ENCODE data around the gene PP2D1. TPM values are rescaled to one million over a fixed set of nuclear protein-coding genes. Genes with fewer than 3 reads are reported as not detected.

The PP2D1 gene
- total RNA-seq, 1 experiment from 2014 or later = not detected

DNA sequence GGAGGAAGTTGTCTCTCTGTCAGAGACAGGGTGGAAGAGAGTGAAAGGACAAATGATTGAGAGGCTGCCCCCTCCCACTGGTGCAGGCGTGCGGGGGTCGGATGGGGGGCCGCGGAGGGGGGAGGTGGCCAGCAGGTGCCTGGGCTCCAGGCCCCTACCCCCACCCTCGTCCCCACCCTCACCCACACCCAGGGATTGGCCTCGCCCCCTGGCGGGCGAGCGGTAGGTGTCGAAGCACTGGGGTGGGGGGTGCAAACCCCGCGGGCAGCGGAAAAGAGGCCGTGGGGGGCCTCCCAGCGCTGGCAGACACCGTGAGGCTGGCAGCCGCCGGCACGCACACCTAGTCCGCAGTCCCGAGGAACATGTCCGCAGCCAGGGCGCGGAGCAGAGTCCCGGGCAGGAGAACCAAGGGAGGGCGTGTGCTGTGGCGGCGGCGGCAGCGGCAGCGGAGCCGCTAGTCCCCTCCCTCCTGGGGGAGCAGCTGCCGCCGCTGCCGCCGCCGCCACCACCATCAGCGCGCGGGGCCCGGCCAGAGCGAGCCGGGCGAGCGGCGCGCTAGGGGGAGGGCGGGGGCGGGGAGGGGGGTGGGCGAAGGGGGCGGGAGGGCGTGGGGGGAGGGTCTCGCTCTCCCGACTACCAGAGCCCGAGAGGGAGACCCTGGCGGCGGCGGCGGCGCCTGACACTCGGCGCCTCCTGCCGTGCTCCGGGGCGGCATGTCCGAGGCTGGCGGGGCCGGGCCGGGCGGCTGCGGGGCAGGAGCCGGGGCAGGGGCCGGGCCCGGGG lies 27.9 kb upstream of the PP2D1 start, which contains the start of gene KAT2B:
KAT2B (plus strand) TSS at position 682 of the 783 bp plus-strand sequence; CDS start at position 714, 32 bp downstream.
- no TSS peak for BruUV-seq (replicated peaks)
- no peak within 1 kb of the TSS for H3K27ac ChIP-seq (ENCODE audit: low read length)
- no peaks in the 10 kb centered on the region for H3F3A ChIP-seq (ENCODE audit: low read length, unreplicated experiment)
- DNase-seq (peak; percentile 74), ATAC-seq (peak; percentile 63)
- peak within 1 kb of the TSS; percentile 83 for H3K4me3 ChIP-seq (ENCODE audit: low read length)
- no peaks in the 10 kb centered on the region for H3K36me3 ChIP-seq (ENCODE audit: low read depth, low read length)
- H3K4me2 ChIP-seq (ENCODE audit: low read length) = peak within 1 kb of the TSS; percentile 99
- H3K9ac ChIP-seq (ENCODE audit: low read length) = peak within 1 kb of the TSS; percentile 23; the same call in 1 of the 2 replicates
- intact Hi-C loops (cut with micrococcal nuclease) = loop anchor here (1.0 to 5.0 kb wide), 5 partner anchors 68 to 151 kb away; partner anchors contain the start of genes RAB5A and SGO1
- no peaks in the 10 kb centered on the region for H3K79me2 ChIP-seq (ENCODE audit: low read length)
- no peaks in the 10 kb centered on the region for H3K9me3 ChIP-seq (ENCODE audit: low read length)
- H2AFZ ChIP-seq (ENCODE audit: low read length) = peak within 1 kb of the TSS; percentile 91
- peaks cover 19% of the 10 kb centered on the region; the same call in 1 of the 2 replicates for H3K4me1 ChIP-seq (ENCODE audit: insufficient read depth, low read length)
- CTCF ChIA-PET = interaction anchor here (0.6 to 1.0 kb wide), 2 partner anchors 12 to 146 kb away, joined by 3 read pairs; no protein-coding TSS in a partner anchor
- no peaks in the 10 kb centered on the region for H3K9me2 ChIP-seq (replicated peaks; ENCODE audit: low read length)
- H3K27me3 ChIP-seq (ENCODE audit: low read length) = no peaks in the 10 kb centered on the region
- no peaks in the 10 kb centered on the region for H4K20me1 ChIP-seq (ENCODE audit: low read length)
- POLR2A ChIA-PET (ENCODE audit: unreplicated experiment) = no interaction called here
- TF ChIP-seq, protein P1, sequence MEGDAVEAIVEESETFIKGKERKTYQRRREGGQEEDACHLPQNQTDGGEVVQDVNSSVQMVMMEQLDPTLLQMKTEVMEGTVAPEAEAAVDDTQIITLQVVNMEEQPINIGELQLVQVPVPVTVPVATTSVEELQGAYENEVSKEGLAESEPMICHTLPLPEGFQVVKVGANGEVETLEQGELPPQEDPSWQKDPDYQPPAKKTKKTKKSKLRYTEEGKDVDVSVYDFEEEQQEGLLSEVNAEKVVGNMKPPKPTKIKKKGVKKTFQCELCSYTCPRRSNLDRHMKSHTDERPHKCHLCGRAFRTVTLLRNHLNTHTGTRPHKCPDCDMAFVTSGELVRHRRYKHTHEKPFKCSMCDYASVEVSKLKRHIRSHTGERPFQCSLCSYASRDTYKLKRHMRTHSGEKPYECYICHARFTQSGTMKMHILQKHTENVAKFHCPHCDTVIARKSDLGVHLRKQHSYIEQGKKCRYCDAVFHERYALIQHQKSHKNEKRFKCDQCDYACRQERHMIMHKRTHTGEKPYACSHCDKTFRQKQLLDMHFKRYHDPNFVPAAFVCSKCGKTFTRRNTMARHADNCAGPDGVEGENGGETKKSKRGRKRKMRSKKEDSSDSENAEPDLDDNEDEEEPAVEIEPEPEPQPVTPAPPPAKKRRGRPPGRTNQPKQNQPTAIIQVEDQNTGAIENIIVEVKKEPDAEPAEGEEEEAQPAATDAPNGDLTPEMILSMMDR (conservative IDR thresholded peaks at IDR 0.05; ENCODE audit: low read depth, low read length) = peak; percentile 68
- TF ChIP-seq EZH2phosphoT487 (IDR thresholded peaks at IDR 0.05; ENCODE audit: borderline replicate concordance, low read length) = no peak

DNA sequence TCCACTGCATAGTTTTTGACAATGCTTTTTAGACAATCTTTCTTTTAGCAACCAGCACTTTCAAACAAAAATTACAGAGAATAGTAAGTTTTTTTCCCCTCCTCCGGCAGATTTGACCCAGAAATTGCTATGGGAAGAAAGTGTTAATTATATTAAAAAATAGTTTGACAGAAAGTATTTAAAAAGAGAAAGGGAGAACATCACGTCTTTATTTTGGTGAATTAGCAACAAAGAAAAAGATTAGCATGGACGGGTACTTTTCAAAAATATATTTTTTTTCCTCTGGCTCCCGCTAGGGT lies 27.4 kb upstream of the PP2D1 start:
- ChIA-PET CTCF (interaction anchor here (1.0 kb wide), 1 partner anchor 147 kb away, joined by 3 read pairs; no protein-coding TSS in a partner anchor), POLR2A (ENCODE audit: unreplicated experiment) (no interaction called here)
- TF ChIP-seq EZH2phosphoT487 (IDR thresholded peaks at IDR 0.05; ENCODE audit: borderline replicate concordance, low read length) = no peak
- no peaks in the 10 kb centered on the region for H3K79me2 ChIP-seq (ENCODE audit: low read length)
- DNase-seq (no peak), ATAC-seq (no peak)
- no peaks in the 10 kb centered on the region for H3K9me2 ChIP-seq (replicated peaks; ENCODE audit: low read length)
- H2AFZ ChIP-seq (ENCODE audit: low read length) = peak overlapping the region; percentile 91
- no peaks in the 10 kb centered on the region for H4K20me1 ChIP-seq (ENCODE audit: low read length)
- no peaks in the 10 kb centered on the region for H3K9me3 ChIP-seq (ENCODE audit: low read length)
- H3K27ac ChIP-seq (ENCODE audit: low read length) = no peak overlapping the region
- H3K4me3 ChIP-seq (ENCODE audit: low read length) = peak overlapping the region; percentile 83
- no peaks in the 10 kb centered on the region for H3K36me3 ChIP-seq (ENCODE audit: low read depth, low read length)
- BruUV-seq (replicated peaks) = no TSS peak
- H3K4me1 ChIP-seq (ENCODE audit: insufficient read depth, low read length) = peaks cover 19% of the 10 kb centered on the region; the same call in 1 of the 2 replicates
- H3K27me3 ChIP-seq (ENCODE audit: low read length) = no peaks in the 10 kb centered on the region
- H3F3A ChIP-seq (ENCODE audit: low read length, unreplicated experiment) = no peaks in the 10 kb centered on the region
- H3K9ac ChIP-seq (ENCODE audit: low read length) = peak overlapping the region; percentile 23; the same call in 1 of the 2 replicates
- intact Hi-C loops (cut with micrococcal nuclease) = loop anchor here (1.0 kb wide), 2 partner anchors 92 to 147 kb away; partner anchors contain the start of genes RAB5A and SGO1
- H3K4me2 ChIP-seq (ENCODE audit: low read length) = peak overlapping the region; percentile 92

GRCh38 chr3:20038699-20039465 lies 26.8 kb upstream of the PP2D1 start:
- TSS peak; percentile 49 for BruUV-seq (replicated peaks)
- H3K9me2 ChIP-seq (replicated peaks; ENCODE audit: low read length) = no peaks in the 10 kb centered on the region
- H3K27ac ChIP-seq (ENCODE audit: low read length) = no peak overlapping the region
- ATAC-seq (no peak), DNase-seq (peak; percentile 20)
- TF ChIP-seq EZH2 (IDR thresholded peaks at IDR 0.05; ENCODE audit: low read length, unreplicated experiment) (no peak), EZH2phosphoT487 (IDR thresholded peaks at IDR 0.05; ENCODE audit: borderline replicate concordance, low read length) (no peak)
- TF ChIP-seq, protein P1 (conservative IDR thresholded peaks at IDR 0.05; ENCODE audit: low read depth, low read length) = no peak
- peak overlapping the region; percentile 92 for H3K4me2 ChIP-seq (ENCODE audit: low read length)
- no peaks in the 10 kb centered on the region for H3K27me3 ChIP-seq (ENCODE audit: low read length)
- peak overlapping the region; percentile 83 for H3K4me3 ChIP-seq (ENCODE audit: low read length)
- H3K79me2 ChIP-seq (ENCODE audit: low read length) = no peaks in the 10 kb centered on the region
- no peaks in the 10 kb centered on the region for H4K20me1 ChIP-seq (ENCODE audit: low read length)
- CTCF ChIA-PET = interaction anchor here (0.6 to 0.7 kb wide), 2 partner anchors 122 to 1445 kb away, joined by 3 to 4 read pairs; no protein-coding TSS in a partner anchor
- POLR2A ChIA-PET (ENCODE audit: unreplicated experiment) = interaction anchor here (0.6 kb wide), 1 partner anchor 11 kb away, joined by 5 read pairs; no protein-coding TSS in a partner anchor
- peak overlapping the region; percentile 23; the same call in 1 of the 2 replicates for H3K9ac ChIP-seq (ENCODE audit: low read length)
- H3K9me3 ChIP-seq (ENCODE audit: low read length) = no peaks in the 10 kb centered on the region
- H3K4me1 ChIP-seq (ENCODE audit: insufficient read depth, low read length) = peaks cover 19% of the 10 kb centered on the region; the same call in 1 of the 2 replicates
- peak overlapping the region; percentile 91 for H2AFZ ChIP-seq (ENCODE audit: low read length)
- H3K36me3 ChIP-seq (ENCODE audit: low read depth, low read length) = no peaks in the 10 kb centered on the region
- intact Hi-C loops (cut with micrococcal nuclease) = loop anchor here (1.0 kb wide), 2 partner anchors 92 to 147 kb away; partner anchors contain the start of genes RAB5A and SGO1
- no peaks in the 10 kb centered on the region for H3F3A ChIP-seq (ENCODE audit: low read length, unreplicated experiment)

All from PC-3 (cell line).